Tibial nerve (tissue), 4 donors: ENCODE results near the gene ADAP1.

ENCODE experiments used
- CTCF ChIP-seq, 5 experiments: fragments of 200-600 bp in 3 of 5; fragments of 450-650 bp in 2 of 5; sonication (generic) in 3 of 5; IDR thresholded peaks; one replicate each; pipeline ENCODE4 v1.5.1; 2016 to 2019; ENCODE audit warnings: antibody characterized with exemption in 5 of 5, mild to moderate bottlenecking in 3 of 5, moderate library complexity in 2 of 5
- EP300 ChIP-seq, 2 donors: sonication (generic); formaldehyde crosslinking; IDR thresholded peaks; one replicate each; pipeline ENCODE4 v1.6.1; 2017; ENCODE audit warnings: antibody characterized with exemption in 2 of 2, mild to moderate bottlenecking in 1 of 2
- POLR2A ChIP-seq, 2 donors: fragments of 450-650 bp; IDR thresholded peaks; one replicate each; pipeline ENCODE4 v1.6.1; 2017; ENCODE audit warnings: antibody characterized with exemption in 2 of 2, mild to moderate bottlenecking in 2 of 2, moderate library complexity in 2 of 2

GRCh38 chr7:935874-936385, 18.6 kb downstream of the ADAP1 start:
- TF ChIP-seq POLR2A (IDR thresholded peaks at IDR 0.05) (no peak), CTCF (IDR thresholded peaks at IDR 0.05) (no peak), EP300 (IDR thresholded peaks at IDR 0.05) (no peak)
